Smooth muscle cell (in vitro differentiated cells): ENCODE results near the gene FAM217B. TPM values are rescaled to one million over a fixed set of nuclear protein-coding genes. Genes with fewer than 3 reads are reported as not detected.

Experiments used
- polyA plus RNA-seq: library from polyadenylated mRNA; unstranded; fragments of >200 nt; fragmentation: Nextera tagmentation; extraction: Ambion mirVana; gene quantifications from 2 replicates; pipeline ENCODE4 v1.2.1, GENCODE V29; 2016
- total RNA-seq: library from RNA; depleted of rRNA; stranded (reverse); fragments of >200 nt; gene quantifications from 2 replicates; pipeline ENCODE4 v1.2.3, GENCODE V29; 2014

Gene FAM217B
- total and polyA plus RNA-seq, 2 experiments from 2014 or later, result 7.7 to 14.2 TPM

Other genes with a start within 250 kb of the FAM217B start
- gene SYCP2, start 6.8 kb upstream of the FAM217B start, total RNA-seq, result 0.49 and 0.54 TPM in 2 replicates
- gene SYCP2, start 6.8 kb upstream of the FAM217B start, polyA plus RNA-seq, result 0.37 and 0.42 TPM in 2 replicates
- 4.9 and 5.1 TPM in 2 replicates for gene PPP1R3D, start 84 bp upstream of the FAM217B start, total RNA-seq
- gene PPP1R3D, start 84 bp upstream of the FAM217B start, polyA plus RNA-seq, result 1.9 and 2.6 TPM in 2 replicates
- 1.2 TPM in 2 replicates for gene CDH26, start 18.0 kb downstream of the FAM217B start, total RNA-seq
- 0.18 TPM in 1 of 2 replicates, not detected in the other for gene CDH26, start 18.0 kb downstream of the FAM217B start, polyA plus RNA-seq